ENCODE measurements around the gene SLC44A1. TPM values are rescaled to one million over a fixed set of nuclear protein-coding genes. Genes with fewer than 3 reads are reported as not detected.

Gene SLC44A1
- total RNA-seq, 1 donor from 2014 or later, result 69.7 TPM

DNA sequence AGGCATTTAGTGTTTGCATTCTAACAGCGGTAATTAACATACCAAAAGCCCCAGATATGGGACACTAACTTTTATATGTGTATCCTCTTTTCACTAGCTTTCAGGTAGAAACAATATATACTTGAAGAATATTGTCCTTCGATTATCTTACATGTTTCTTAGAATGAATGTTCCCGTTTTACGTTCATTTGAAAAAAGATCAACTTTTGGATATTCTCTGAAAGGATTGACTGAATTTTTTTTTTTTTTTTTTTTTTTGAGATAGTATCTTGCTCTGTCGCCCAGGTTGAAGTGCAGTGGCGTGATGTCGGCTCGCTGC, 171.2 kb downstream of the SLC44A1 start:
- TF ChIP-seq, protein P1, sequence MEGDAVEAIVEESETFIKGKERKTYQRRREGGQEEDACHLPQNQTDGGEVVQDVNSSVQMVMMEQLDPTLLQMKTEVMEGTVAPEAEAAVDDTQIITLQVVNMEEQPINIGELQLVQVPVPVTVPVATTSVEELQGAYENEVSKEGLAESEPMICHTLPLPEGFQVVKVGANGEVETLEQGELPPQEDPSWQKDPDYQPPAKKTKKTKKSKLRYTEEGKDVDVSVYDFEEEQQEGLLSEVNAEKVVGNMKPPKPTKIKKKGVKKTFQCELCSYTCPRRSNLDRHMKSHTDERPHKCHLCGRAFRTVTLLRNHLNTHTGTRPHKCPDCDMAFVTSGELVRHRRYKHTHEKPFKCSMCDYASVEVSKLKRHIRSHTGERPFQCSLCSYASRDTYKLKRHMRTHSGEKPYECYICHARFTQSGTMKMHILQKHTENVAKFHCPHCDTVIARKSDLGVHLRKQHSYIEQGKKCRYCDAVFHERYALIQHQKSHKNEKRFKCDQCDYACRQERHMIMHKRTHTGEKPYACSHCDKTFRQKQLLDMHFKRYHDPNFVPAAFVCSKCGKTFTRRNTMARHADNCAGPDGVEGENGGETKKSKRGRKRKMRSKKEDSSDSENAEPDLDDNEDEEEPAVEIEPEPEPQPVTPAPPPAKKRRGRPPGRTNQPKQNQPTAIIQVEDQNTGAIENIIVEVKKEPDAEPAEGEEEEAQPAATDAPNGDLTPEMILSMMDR (IDR thresholded peaks at IDR 0.05; ENCODE audit: unreplicated experiment), result peak; percentile 23
- Mint-ChIP-seq H3K9me3 (ENCODE audit: unreplicated experiment) (no peaks in the 10 kb centered on the region), H3K27ac (ENCODE audit: unreplicated experiment) (no peak overlapping the region), H3K36me3 (ENCODE audit: low read depth, unreplicated experiment) (peaks cover 6% of the 10 kb centered on the region), H3K4me3 (ENCODE audit: unreplicated experiment) (no peak overlapping the region), H3K4me1 (ENCODE audit: unreplicated experiment) (peaks cover 10% of the 10 kb centered on the region), H3K27me3 (ENCODE audit: unreplicated experiment) (no peaks in the 10 kb centered on the region)
- DNase-seq (ENCODE audit: low spot score), result no peak

DNA sequence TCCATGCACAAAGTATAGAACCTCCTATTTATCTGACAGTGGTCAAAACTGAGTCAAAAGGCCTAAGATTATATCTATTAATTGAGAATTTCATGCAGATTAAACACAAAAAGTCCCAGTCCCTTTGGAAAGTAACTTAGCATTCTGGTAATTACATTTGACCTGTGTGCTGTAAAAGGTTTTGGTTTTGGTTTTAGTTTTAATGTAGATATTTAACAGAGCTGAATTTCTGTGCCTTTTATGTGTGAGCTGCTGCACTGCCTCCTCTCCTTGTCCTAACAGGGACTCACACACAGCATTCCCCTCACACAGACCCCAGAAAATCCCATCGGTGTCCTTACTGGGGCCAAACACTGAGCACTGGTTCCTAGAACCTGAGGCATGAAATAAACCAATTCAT, 172.4 kb downstream of the SLC44A1 start:
- Mint-ChIP-seq H3K27me3 (ENCODE audit: unreplicated experiment) (no peaks in the 10 kb centered on the region), H3K27ac (ENCODE audit: unreplicated experiment) (no peak overlapping the region), H3K9me3 (ENCODE audit: unreplicated experiment) (no peaks in the 10 kb centered on the region), H3K4me3 (ENCODE audit: unreplicated experiment) (no peak overlapping the region), H3K4me1 (ENCODE audit: unreplicated experiment) (peaks cover 10% of the 10 kb centered on the region), H3K36me3 (ENCODE audit: low read depth, unreplicated experiment) (peaks cover under 1% of the 10 kb centered on the region)
- DNase-seq (ENCODE audit: low spot score), result no peak
- TF ChIP-seq, protein P1 (IDR thresholded peaks at IDR 0.05; ENCODE audit: unreplicated experiment), result no peak

DNA sequence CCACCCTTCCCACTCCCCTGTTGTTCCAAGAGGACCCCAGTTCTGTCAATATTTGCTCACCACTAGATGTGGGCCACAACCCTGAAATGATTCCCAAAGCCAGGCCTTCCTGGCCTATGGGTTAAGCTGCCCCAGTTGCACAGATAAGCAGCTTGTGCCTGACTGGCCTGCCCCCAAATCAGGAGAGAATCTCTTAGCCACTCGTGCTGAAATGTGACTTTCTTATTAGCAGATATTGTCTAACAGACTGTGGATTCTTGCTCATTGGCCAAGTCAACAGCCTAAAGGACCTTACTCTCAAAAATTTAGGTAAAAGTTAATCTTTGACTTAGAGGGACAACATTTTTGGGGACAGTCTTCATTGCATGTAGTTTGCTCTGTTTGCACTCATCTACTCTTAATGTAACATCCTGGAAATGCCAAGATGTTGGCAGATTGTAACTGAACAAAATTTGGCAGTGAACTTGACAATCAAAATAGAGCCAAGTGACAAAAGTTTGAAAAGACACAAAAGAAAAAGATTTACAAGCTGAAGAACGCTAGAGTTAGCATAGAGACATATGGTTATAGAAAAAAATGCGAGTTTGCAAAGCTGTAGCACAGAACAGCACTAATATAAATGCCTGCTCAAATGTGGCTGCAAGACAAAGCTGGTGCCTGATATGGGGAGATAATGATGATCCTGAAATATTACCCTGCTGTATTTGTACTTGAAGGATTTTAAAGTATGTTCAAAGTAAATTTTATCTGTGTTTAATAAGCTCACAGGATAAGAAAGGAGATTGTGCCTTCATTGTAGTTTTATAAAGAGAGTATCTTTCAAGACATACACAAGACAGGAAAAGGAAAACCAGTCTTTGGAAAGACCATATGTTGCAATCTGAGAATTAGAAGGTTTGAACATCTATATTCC, 174.4 kb downstream of the SLC44A1 start:
- no peak overlapping the region for H3K4me3 Mint-ChIP-seq (ENCODE audit: unreplicated experiment)
- no peaks in the 10 kb centered on the region for H3K36me3 Mint-ChIP-seq (ENCODE audit: low read depth, unreplicated experiment)
- H3K27ac Mint-ChIP-seq (ENCODE audit: unreplicated experiment), result no peak overlapping the region
- no peak for DNase-seq (ENCODE audit: low spot score)
- TF ChIP-seq, protein P1 (IDR thresholded peaks at IDR 0.05; ENCODE audit: unreplicated experiment), result no peak
- no peaks in the 10 kb centered on the region for H3K9me3 Mint-ChIP-seq (ENCODE audit: unreplicated experiment)
- H3K4me1 Mint-ChIP-seq (ENCODE audit: unreplicated experiment), result peaks cover 6% of the 10 kb centered on the region
- no peaks in the 10 kb centered on the region for H3K27me3 Mint-ChIP-seq (ENCODE audit: unreplicated experiment)

DNA sequence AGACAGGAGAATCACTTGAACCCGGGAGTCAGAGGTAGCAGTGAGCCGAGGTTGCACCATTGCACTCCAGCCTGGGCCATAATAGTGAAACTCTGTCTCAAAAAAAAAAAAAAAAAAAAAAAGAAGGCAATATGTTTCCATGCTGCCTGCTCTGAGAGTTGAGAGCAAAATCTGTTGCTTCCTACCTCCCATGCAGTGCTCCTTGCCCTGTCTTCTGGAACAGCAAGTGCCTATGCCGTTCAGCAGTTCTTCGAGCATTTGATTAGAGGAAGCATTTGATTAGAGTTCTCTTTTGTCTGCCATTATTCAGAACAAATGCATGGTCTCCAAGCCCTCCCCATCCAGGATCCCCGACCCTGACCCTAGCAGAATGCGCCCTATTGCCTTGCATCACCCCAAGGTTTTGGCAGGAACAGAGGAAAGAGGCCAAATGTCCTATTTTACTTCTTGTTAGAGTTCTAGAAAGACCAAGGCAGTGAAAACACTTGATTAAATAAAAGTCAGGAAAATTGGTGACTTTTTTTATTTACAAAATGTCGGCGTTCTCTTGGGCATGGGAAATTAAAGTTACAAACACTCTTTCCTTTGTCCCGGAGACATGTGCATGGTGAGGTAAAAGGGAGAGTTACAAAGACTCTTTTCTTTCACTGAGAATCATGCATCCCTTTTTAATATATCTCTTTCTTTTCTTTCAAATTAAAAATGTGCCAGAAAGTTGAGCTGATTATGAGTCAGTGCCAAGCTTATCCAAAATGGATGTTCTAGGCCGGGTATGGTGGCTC, 175.6 kb downstream of the SLC44A1 start:
- TF ChIP-seq, protein P1 (IDR thresholded peaks at IDR 0.05; ENCODE audit: unreplicated experiment), result no peak
- no peaks in the 10 kb centered on the region for H3K36me3 Mint-ChIP-seq (ENCODE audit: low read depth, unreplicated experiment)
- H3K27me3 Mint-ChIP-seq (ENCODE audit: unreplicated experiment), result no peaks in the 10 kb centered on the region
- H3K9me3 Mint-ChIP-seq (ENCODE audit: unreplicated experiment), result no peaks in the 10 kb centered on the region
- DNase-seq (ENCODE audit: low spot score), result no peak
- H3K27ac Mint-ChIP-seq (ENCODE audit: unreplicated experiment), result no peak overlapping the region
- peaks cover 3% of the 10 kb centered on the region for H3K4me1 Mint-ChIP-seq (ENCODE audit: unreplicated experiment)
- H3K4me3 Mint-ChIP-seq (ENCODE audit: unreplicated experiment), result no peak overlapping the region

DNA sequence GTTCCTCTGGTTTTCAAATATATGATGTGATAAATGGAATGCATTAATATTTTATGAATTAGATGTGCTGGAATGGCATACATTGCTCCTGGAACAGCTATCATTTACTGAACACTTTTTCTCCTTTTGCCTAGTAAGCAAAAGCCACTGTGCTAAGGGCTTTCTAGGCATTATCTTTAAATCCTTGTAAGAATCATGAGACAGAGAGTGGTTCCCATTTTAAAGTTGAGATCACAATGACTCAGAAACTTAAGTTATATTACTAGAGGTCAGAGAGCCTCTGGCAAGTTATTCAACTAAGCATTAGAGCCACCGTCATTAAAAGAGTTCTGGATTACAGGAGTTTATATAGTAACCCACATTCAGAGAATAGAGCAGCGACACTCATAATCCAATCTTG, 176.7 kb downstream of the SLC44A1 start:
- Mint-ChIP-seq H3K36me3 (ENCODE audit: low read depth, unreplicated experiment) (no peaks in the 10 kb centered on the region), H3K27ac (ENCODE audit: unreplicated experiment) (no peak overlapping the region)

More for the DNA sequence above, 176.7 kb downstream of the SLC44A1 start:
- no peaks in the 10 kb centered on the region for H3K4me1 Mint-ChIP-seq (ENCODE audit: unreplicated experiment)
- TF ChIP-seq, protein P1 (IDR thresholded peaks at IDR 0.05; ENCODE audit: unreplicated experiment), result no peak
- no peaks in the 10 kb centered on the region for H3K9me3 Mint-ChIP-seq (ENCODE audit: unreplicated experiment)
- DNase-seq (ENCODE audit: low spot score), result no peak
- no peaks in the 10 kb centered on the region for H3K27me3 Mint-ChIP-seq (ENCODE audit: unreplicated experiment)
- no peak overlapping the region for H3K4me3 Mint-ChIP-seq (ENCODE audit: unreplicated experiment)

All from endothelial cell (in vitro differentiated cells).